Mesenchymal stem cell (in vitro differentiated cells and primary cell): ENCODE measurements around the gene NDUFS3.
A peak's percentile ranks its signal among the peaks of the same experiment; 100 is the strongest.

Source experiments
- DNase-seq: peaks from one replicate; pipeline ENCODE4 v3.0.0-alpha.2; 2013
- H2AFZ ChIP-seq: one replicate; pipeline ENCODE4 v1.6.1; 2013; ENCODE audit warnings: low read depth, mild to moderate bottlenecking, control low read depth, inconsistent platforms, low read length, moderate library complexity
- H2AK5ac ChIP-seq: 2 replicates; pipeline ENCODE4 v1.6.1; 2013; ENCODE audit warnings: low read length, moderate library complexity, mild to moderate bottlenecking, inconsistent platforms; ENCODE audit not compliant: severe bottlenecking
- H2BK120ac ChIP-seq: one replicate; pipeline ENCODE4 v1.6.1; 2013; ENCODE audit warnings: low read depth, mild to moderate bottlenecking, inconsistent platforms, low read length, moderate library complexity
- H2BK12ac ChIP-seq, 2 experiments: one replicate each; pipeline ENCODE4 v1.6.1; 2013; ENCODE audit warnings: inconsistent platforms in 2 of 2, low read length in 2 of 2, mild to moderate bottlenecking in 2 of 2, moderate library complexity in 2 of 2, control low read depth in 1 of 2
- H2BK15ac ChIP-seq: one replicate; pipeline ENCODE4 v1.6.1; 2013; ENCODE audit warnings: mild to moderate bottlenecking, low read depth, inconsistent platforms; ENCODE audit not compliant: poor library complexity, severe bottlenecking
- H2BK5ac ChIP-seq: 2 replicates; pipeline ENCODE4 v1.6.1; 2013; ENCODE audit warnings: low read depth, mild to moderate bottlenecking, low read length, control low read depth, inconsistent platforms; ENCODE audit not compliant: poor library complexity, severe bottlenecking
- H3K14ac ChIP-seq, 2 experiments: one replicate each; pipeline ENCODE4 v1.6.1; 2013; ENCODE audit warnings: inconsistent platforms in 2 of 2, low read length in 2 of 2, control low read depth in 1 of 2, mild to moderate bottlenecking in 1 of 2, moderate library complexity in 1 of 2
- H3K18ac ChIP-seq, 2 experiments: one replicate each; pipeline ENCODE4 v1.6.1; 2013; ENCODE audit warnings: inconsistent platforms in 2 of 2, low read length in 2 of 2, control low read depth in 1 of 2, low read depth in 1 of 2, mild to moderate bottlenecking in 1 of 2
- H3K23ac ChIP-seq, 2 experiments: one replicate each; pipeline ENCODE4 v1.6.1; 2013; ENCODE audit warnings: inconsistent platforms in 2 of 2, low read length in 2 of 2, mild to moderate bottlenecking in 2 of 2, moderate library complexity in 2 of 2, control low read depth in 1 of 2
- H3K27ac ChIP-seq: 2 replicates; pipeline ENCODE4 v1.5.1; 2013; ENCODE audit warnings: mild to moderate bottlenecking, moderate library complexity, low read length, control low read depth, inconsistent platforms; ENCODE audit not compliant: poor library complexity, severe bottlenecking
- H3K27me3 ChIP-seq, 2 experiments: 2 replicates each; pipeline versions ENCODE4 v1.6.1 to v1.7.0; 2013; ENCODE audit warnings: low read length in 2 of 2, mild to moderate bottlenecking in 2 of 2, moderate library complexity in 2 of 2, control low read depth in 1 of 2, inconsistent platforms in 1 of 2; ENCODE audit not compliant: control insufficient read depth in 1 of 2, insufficient read depth in 1 of 2
- H3K36me3 ChIP-seq, 2 experiments: 2 replicates each; pipeline versions ENCODE4 v1.6.1 to v1.7.0; 2013; ENCODE audit warnings: low read length in 2 of 2, control low read depth in 1 of 2, inconsistent platforms in 1 of 2, low read depth in 1 of 2, mild to moderate bottlenecking in 1 of 2; ENCODE audit not compliant: insufficient read depth in 2 of 2, control insufficient read depth in 1 of 2
- H3K4ac ChIP-seq, 2 experiments: one replicate each; pipeline ENCODE4 v1.6.1; 2013; ENCODE audit warnings: inconsistent platforms in 2 of 2, low read length in 2 of 2, mild to moderate bottlenecking in 2 of 2, moderate library complexity in 2 of 2, control low read depth in 1 of 2, low read depth in 1 of 2
- H3K4me1 ChIP-seq: 2 replicates; pipeline ENCODE4 v1.6.1; 2013; ENCODE audit warnings: low read depth, low read length, control low read depth; ENCODE audit not compliant: control insufficient read depth, insufficient read depth
- H3K4me2 ChIP-seq: 2 replicates; pipeline ENCODE4 v1.6.1; 2013; ENCODE audit warnings: low read length, mild to moderate bottlenecking, inconsistent platforms; ENCODE audit not compliant: poor library complexity, severe bottlenecking
- H3K4me3 ChIP-seq, 2 experiments: 2 replicates each; pipeline versions ENCODE4 v1.5.1 to v1.7.0; 2013; ENCODE audit warnings: low read length in 2 of 2, mild to moderate bottlenecking in 2 of 2, control low read depth in 1 of 2, low read depth in 1 of 2; ENCODE audit not compliant: insufficient read depth in 1 of 2
- H3K79me1 ChIP-seq: replicated peaks from 2 replicates; pipeline ENCODE4 v1.6.1; 2013; ENCODE audit warnings: mild to moderate bottlenecking, control low read depth, low read length, inconsistent platforms; ENCODE audit not compliant: poor library complexity, severe bottlenecking
- H3K9ac ChIP-seq: 2 replicates; pipeline ENCODE4 v1.7.0; 2013; ENCODE audit warnings: mild to moderate bottlenecking, low read length, moderate library complexity
- H3K9me3 ChIP-seq: 2 replicates; pipeline ENCODE4 v1.7.0; 2013; ENCODE audit warnings: mild to moderate bottlenecking, low read length; ENCODE audit not compliant: control insufficient read depth
- H4K8ac ChIP-seq: one replicate; pipeline ENCODE4 v1.6.1; 2013; ENCODE audit warnings: inconsistent platforms, mild to moderate bottlenecking, low read length, moderate library complexity
- H4K91ac ChIP-seq: one replicate; pipeline ENCODE4 v1.6.1; 2013; ENCODE audit warnings: mild to moderate bottlenecking, low read length, inconsistent platforms
- WGBS: methylation state at CpG from one replicate; pipeline ENCODE4 v1.1.7; 2013; ENCODE audit warnings: mixed read lengths; 5-methylcytosine and 5-hydroxymethylcytosine counted together

NDUFS3 gene

DNA sequence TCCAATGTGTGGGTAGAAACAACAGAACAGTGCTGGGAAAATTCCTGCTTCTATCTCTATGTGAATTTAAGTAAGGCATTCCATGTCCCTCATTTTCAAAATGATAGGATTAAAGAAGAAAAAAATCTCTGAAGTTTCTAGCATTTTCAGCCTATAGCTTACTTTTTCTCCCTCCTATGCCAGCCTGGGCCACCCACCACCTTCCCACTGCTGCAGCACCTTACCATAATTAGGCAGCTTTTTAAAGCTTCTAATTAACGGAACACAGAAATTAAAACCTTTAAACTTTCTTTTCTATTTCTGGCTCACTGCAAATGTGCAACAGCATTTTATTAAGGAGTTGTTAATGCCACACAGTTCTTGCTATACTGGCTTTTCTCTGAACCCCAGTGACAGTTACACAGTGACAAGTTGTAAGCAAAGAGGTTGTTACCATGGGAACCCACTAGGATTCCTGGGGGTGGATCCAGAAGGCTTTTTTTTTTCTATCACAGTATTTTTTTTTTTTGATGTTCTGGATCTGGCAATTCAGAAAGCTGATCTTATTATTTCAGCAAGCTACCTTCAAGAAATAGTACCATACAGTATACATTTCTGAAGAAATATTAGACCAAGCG, 46.2 kb upstream of the NDUFS3 start:
- DNase-seq = peak; percentile 75
- H3K4me2 ChIP-seq = no peak overlapping the region
- H3K18ac ChIP-seq = no peak overlapping the region
- no peak overlapping the region for H2BK120ac ChIP-seq
- no peak overlapping the region for H4K91ac ChIP-seq
- no peak overlapping the region for H2BK5ac ChIP-seq
- no peak overlapping the region for H2AFZ ChIP-seq
- H3K27me3 ChIP-seq = no peaks in the 10 kb centered on the region
- 96% methylated on average over 2 of the region's 2 CpGs for WGBS
- no peak overlapping the region for H3K4me3 ChIP-seq
- H2AK5ac ChIP-seq = no peak overlapping the region
- H3K9ac ChIP-seq = peak overlapping the region; percentile 53
- H3K79me1 ChIP-seq = no peaks in the 10 kb centered on the region
- peaks cover 11% of the 10 kb centered on the region for H3K4me1 ChIP-seq
- no peak overlapping the region for H3K27ac ChIP-seq
- no peak overlapping the region for H2BK15ac ChIP-seq
- H3K9me3 ChIP-seq = no peaks in the 10 kb centered on the region
- no peak overlapping the region for H2BK12ac ChIP-seq
- no peak overlapping the region for H3K4ac ChIP-seq
- peaks cover 14 to 21% of the 10 kb centered on the region in 2 experiments for H3K36me3 ChIP-seq
- no peak overlapping the region for H3K14ac ChIP-seq
- H3K23ac ChIP-seq = no peak overlapping the region
- no peak overlapping the region for H4K8ac ChIP-seq

GRCh38 chr11:47533690-47534151, 45.2 kb upstream of the NDUFS3 start:
- Histone ChIP-seq H3K14ac (no peak overlapping the region), H3K4ac (no peak overlapping the region), H3K4me2 (no peak overlapping the region), H3K18ac (no peak overlapping the region), H3K4me3 (no peak overlapping the region), H3K79me1 (no peaks in the 10 kb centered on the region), H3K36me3 (peaks cover 14 to 17% of the 10 kb centered on the region in 2 experiments), H3K9ac (no peak overlapping the region), H3K27me3 (no peaks in the 10 kb centered on the region), H2BK15ac (no peak overlapping the region), H3K27ac (no peak overlapping the region), H2AFZ (no peak overlapping the region), H3K23ac (no peak overlapping the region), H4K91ac (no peak overlapping the region), H4K8ac (no peak overlapping the region), H3K9me3 (no peaks in the 10 kb centered on the region), H3K4me1 (peaks cover 11% of the 10 kb centered on the region), H2BK120ac (no peak overlapping the region), H2BK5ac (no peak overlapping the region), H2BK12ac (no peak overlapping the region), H2AK5ac (no peak overlapping the region)
- DNase-seq = peak; percentile 84
- WGBS = 100% methylated on average over 1 of the region's 2 CpGs

DNA sequence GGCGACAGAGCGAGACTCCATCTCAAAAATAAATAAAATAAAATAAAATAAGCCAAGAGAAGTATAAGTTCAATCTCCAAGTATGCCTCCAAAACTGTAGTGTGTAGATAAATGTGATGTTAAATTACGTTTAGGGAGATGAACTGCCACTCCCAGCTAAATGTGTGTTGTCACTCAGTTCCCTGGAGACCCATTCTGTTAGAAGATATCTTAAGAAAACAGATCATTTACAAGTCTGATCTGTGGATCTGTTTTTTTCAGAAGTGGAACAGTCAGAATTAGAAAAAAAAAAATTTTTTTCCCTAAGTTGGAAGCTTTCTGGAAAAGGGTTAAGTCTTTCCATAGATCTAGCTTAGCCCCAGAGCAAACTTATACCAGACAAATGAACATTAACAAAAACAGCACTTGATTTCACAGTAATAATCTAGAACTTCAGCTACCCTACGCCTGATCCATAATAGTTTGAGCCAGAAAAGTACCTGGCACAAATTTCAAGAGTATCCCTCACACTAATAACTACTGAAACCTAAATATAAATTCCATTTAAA, 44.1 kb upstream of the NDUFS3 start:
- no peaks in the 10 kb centered on the region for H3K9me3 ChIP-seq
- H3K23ac ChIP-seq = no peak overlapping the region
- no peak overlapping the region for H2AFZ ChIP-seq
- no peak overlapping the region for H3K27ac ChIP-seq
- no peak overlapping the region for H2AK5ac ChIP-seq
- no peak overlapping the region for H3K4ac ChIP-seq
- H3K9ac ChIP-seq = peak overlapping the region; percentile 2
- DNase-seq = no peak
- no peaks in the 10 kb centered on the region for H3K79me1 ChIP-seq
- H3K4me3 ChIP-seq = no peak overlapping the region
- H2BK5ac ChIP-seq = no peak overlapping the region
- H3K18ac ChIP-seq = no peak overlapping the region
- H2BK12ac ChIP-seq = no peak overlapping the region
- H3K36me3 ChIP-seq = peaks cover 14 to 15% of the 10 kb centered on the region in 2 experiments
- no peak overlapping the region for H2BK120ac ChIP-seq
- no peak overlapping the region for H4K8ac ChIP-seq
- H3K4me2 ChIP-seq = no peak overlapping the region
- H3K4me1 ChIP-seq = peaks cover 13% of the 10 kb centered on the region
- H2BK15ac ChIP-seq = no peak overlapping the region
- no peaks in the 10 kb centered on the region for H3K27me3 ChIP-seq
- 78% methylated on average over 2 of the region's 4 CpGs for WGBS
- no peak overlapping the region for H3K14ac ChIP-seq
- no peak overlapping the region for H4K91ac ChIP-seq

GRCh38 chr11:47536915-47537314, 42.0 kb upstream of the NDUFS3 start:
- DNase-seq = no peak
- Histone ChIP-seq H2BK15ac (no peak overlapping the region), H2AK5ac (no peak overlapping the region), H2BK12ac (no peak overlapping the region), H3K4me3 (no peak overlapping the region), H4K8ac (no peak overlapping the region), H3K4me2 (no peak overlapping the region), H3K23ac (no peak overlapping the region), H3K27ac (no peak overlapping the region), H3K9ac (no peak overlapping the region), H3K14ac (no peak overlapping the region), H3K36me3 (peaks cover 6 to 10% of the 10 kb centered on the region in 2 experiments), H3K27me3 (no peaks in the 10 kb centered on the region), H3K18ac (no peak overlapping the region), H2BK5ac (no peak overlapping the region), H2BK120ac (no peak overlapping the region), H3K4ac (no peak overlapping the region), H4K91ac (no peak overlapping the region), H3K79me1 (no peaks in the 10 kb centered on the region), H3K9me3 (no peaks in the 10 kb centered on the region), H2AFZ (no peak overlapping the region), H3K4me1 (peaks cover 9% of the 10 kb centered on the region)
- whole genome bisulfite sequencing = 100% methylated on average over 3 of the region's 3 CpGs
